ENCODE results near the gene GP2.

GP2 gene

DNA sequence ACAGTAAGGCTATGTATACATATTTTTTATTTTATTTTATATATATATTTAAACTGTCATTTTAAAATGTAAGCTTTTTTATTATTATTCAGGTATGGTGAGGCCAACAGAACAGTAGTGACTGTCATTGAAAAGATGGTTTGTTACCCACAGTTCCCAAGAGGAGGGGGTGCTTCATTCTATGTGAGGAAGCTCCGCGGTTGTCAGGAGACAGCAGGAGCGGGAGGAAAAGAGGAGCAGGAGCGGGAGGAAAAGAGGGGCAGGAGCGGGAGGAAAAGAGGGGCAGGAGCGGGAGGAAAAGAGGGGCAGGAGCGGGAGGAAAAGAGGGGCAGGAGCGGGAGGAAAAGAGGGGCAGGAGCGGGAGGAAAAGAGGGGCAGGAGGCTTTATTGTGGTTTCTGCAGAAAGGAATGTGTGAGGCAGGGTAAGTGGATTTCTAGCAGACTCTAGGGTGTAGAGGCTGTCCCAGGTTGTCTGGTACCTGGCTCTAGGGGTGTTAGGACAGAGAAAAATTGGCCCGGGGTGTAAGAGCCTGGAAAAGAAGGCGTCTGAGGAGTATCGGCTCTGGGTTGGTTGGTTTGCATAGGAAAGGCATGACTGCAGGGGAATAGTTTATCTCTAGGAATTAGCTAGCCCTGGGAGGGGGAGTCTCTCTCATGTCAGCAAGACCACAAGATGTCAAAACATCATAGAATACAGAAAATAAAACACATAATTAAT is 64.0 kb downstream of the GP2 start:
- TF ChIP-seq, protein P1, sequence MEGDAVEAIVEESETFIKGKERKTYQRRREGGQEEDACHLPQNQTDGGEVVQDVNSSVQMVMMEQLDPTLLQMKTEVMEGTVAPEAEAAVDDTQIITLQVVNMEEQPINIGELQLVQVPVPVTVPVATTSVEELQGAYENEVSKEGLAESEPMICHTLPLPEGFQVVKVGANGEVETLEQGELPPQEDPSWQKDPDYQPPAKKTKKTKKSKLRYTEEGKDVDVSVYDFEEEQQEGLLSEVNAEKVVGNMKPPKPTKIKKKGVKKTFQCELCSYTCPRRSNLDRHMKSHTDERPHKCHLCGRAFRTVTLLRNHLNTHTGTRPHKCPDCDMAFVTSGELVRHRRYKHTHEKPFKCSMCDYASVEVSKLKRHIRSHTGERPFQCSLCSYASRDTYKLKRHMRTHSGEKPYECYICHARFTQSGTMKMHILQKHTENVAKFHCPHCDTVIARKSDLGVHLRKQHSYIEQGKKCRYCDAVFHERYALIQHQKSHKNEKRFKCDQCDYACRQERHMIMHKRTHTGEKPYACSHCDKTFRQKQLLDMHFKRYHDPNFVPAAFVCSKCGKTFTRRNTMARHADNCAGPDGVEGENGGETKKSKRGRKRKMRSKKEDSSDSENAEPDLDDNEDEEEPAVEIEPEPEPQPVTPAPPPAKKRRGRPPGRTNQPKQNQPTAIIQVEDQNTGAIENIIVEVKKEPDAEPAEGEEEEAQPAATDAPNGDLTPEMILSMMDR (IDR thresholded peaks at IDR 0.05; ENCODE audit: low read depth, low read length): no peak
- DNase-seq (ENCODE audit: extremely low read depth, low read depth): no peak

DNA sequence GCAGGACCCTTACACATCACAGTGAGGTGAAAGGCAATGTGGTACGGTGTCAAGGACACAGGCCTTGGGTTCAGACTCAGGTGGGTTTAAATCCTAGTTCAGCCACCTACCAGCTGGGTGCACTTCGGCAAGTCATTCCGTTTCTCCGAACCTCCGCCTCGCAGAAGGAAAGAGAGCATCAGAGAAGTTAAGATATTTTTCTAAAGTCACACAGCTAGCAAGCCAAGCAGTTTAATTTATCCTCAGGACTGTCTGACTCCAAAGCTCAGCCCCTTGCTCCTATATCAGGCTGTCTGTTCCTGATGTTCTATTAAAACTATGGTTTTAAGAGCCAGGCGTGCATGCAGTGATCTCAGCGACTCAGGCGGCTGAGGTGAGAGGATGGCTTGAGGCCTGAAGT is 65.1 kb downstream of the GP2 start:
- TF ChIP-seq, protein P1 (IDR thresholded peaks at IDR 0.05; ENCODE audit: low read depth, low read length): no peak
- no peak for DNase-seq (ENCODE audit: extremely low read depth, low read depth)

DNA sequence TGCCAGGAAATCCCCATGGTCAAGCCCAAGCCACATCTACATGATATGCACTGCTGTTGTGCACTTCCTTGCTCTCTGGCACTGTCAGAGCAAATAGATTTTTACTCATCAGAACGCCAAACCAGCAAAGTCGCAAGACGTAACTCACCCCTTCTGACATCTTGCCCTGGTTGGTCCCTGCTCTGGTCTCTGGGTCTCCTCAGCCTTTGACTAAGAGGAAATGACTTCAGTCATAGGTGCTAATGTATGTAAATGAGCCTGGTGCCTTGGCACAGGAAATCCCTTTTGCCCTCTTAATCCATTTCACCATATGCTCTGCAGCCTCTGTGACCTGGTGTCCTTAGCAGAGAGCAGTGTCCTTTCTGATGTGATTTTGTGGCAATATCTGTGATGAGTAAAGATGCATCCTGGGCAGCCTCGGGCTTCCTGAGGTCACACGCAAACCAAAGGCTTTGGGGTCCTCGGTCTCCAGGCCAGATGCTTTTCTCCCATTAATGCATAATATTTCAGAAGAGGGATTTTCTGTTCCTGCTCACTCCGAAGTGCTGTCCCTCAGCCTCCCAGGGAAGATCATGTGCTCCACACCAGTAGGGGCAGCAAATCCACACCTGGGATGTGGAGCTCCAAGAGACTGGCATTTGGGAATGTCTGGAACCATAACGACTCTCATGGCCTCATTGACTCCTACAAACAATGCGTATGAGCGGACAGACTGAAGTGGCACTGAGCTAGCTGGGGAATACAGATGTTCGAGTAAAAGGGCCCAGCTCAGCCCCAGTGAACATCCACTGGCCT is 66.9 kb downstream of the GP2 start:
- TF ChIP-seq, protein P1 (IDR thresholded peaks at IDR 0.05; ENCODE audit: low read depth, low read length): no peak
- no peak for DNase-seq (ENCODE audit: extremely low read depth, low read depth)

Measured in AG09319 (cell line).